Subcutaneous abdominal adipose tissue (tissue), 5 donors: ENCODE data around the gene ARNT2.

Source experiments
- H3K27ac ChIP-seq: one replicate; pipeline ENCODE4 v1.7.0; 2013; ENCODE audit warnings: low read depth, mild to moderate bottlenecking, inconsistent platforms, low read length, moderate library complexity
- H3K27me3 ChIP-seq, 5 donors: one replicate each; pipeline ENCODE4 v1.7.0; 2013; ENCODE audit warnings: low read length in 5 of 5, inconsistent platforms in 1 of 5; ENCODE audit not compliant: control insufficient read depth in 5 of 5, insufficient read depth in 4 of 5
- H3K36me3 ChIP-seq, 5 donors: one replicate each; pipeline ENCODE4 v1.7.0; 2013; ENCODE audit warnings: low read length in 5 of 5; ENCODE audit not compliant: control insufficient read depth in 5 of 5, insufficient read depth in 5 of 5
- H3K4me1 ChIP-seq, 5 donors: one replicate each; pipeline ENCODE4 v1.7.0; 2013; ENCODE audit warnings: low read length in 5 of 5, mild to moderate bottlenecking in 3 of 5, moderate library complexity in 1 of 5; ENCODE audit not compliant: control insufficient read depth in 5 of 5, insufficient read depth in 5 of 5
- H3K4me3 ChIP-seq, 5 donors: one replicate each; pipeline ENCODE4 v1.7.0; 2013; ENCODE audit warnings: low read length in 5 of 5, low read depth in 1 of 5
- H3K9ac ChIP-seq, 5 donors: one replicate each; pipeline ENCODE4 v1.7.0; 2013; ENCODE audit warnings: low read length in 5 of 5, mild to moderate bottlenecking in 4 of 5, moderate library complexity in 3 of 5
- H3K9me3 ChIP-seq, 5 donors: one replicate each; pipeline ENCODE4 v1.7.0; 2013; ENCODE audit warnings: low read length in 5 of 5; ENCODE audit not compliant: control insufficient read depth in 5 of 5
- donor health status: healthy.
- donor health status: healthy.
- donor health status: healthy.
- donor health status: healthy.
- donor health status: healthy.

ARNT2 gene

DNA sequence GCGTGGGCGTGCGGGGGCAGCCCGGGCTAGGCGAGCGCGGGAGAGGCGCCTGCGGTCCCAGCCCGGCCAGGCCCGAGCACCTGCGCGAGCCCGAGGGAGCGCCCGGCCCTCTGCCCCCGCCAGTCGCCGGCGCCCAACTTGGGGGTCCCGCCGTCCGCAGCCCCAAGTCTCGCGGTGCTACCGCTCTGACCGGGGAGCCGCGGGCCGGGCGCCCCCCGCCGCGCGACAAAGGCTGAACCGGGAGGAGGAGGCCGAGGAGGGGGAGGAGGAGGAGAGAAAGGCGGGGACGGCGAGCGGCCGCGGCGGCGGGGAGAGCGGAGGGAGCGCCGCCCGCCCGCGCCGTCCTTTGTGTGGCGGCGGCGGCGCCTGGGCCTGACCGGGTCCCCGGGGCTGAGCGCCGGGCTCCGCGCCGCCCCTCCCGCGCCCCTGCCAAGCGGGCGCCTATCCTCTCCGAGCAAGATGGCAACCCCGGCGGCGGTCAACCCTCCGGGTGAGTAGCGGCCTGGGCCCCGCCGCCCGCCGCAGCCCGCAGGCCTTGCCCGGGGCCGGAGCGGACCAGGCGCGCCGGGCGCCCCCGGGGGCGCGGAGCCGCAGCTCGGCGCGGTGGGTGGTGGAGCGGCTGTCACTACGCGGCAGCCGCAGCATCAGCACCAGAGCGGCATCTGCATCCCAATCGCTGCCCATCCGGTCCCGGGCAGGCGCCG lies at the start of gene ARNT2:
Gene ARNT2 (plus strand): TSS at position 326 of the 704 bp plus-strand sequence. CDS start 134 bp downstream, at position 460.
- Histone ChIP-seq H3K9me3 (no peaks in the 10 kb centered on the region), H3K27me3 (peaks cover 23 to 49% (median 36%) of the 10 kb centered on the region in 5 donors), H3K4me1 (peaks cover 0 to 13% (median 7%) of the 10 kb centered on the region in 5 donors), H3K9ac (no peak within 1 kb of the TSS), H3K4me3 (peak within 1 kb of the TSS in 4 of 5 donors; percentile 17 to 59 (median 41)), H3K36me3 (no peaks in the 10 kb centered on the region), H3K27ac (no peak within 1 kb of the TSS)

DNA sequence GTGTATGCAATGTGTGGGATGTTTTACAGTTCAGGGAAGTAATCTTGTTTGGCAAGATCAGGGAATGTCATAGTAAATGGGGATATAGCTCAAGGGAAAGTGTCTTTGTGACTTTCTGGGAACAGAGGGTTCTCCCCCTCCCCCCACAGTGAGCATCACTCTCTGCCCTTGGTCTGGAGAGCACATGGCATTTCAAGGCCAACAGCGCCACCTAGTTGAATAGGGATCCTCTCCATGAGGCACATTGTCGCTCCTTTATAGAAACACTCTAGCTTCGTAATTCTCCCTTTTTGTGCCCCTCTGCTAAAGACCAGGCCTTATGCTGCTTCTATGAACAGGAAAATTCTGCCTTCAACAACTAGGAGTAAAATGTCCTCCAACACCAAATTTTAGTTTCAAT lies 37.1 kb upstream of the ARNT2 start:
- Histone ChIP-seq H3K27ac (no peak overlapping the region), H3K4me3 (peak overlapping the region in 1 of 5 donors; percentile 5), H3K9ac (no peak overlapping the region), H3K4me1 (no peaks in the 10 kb centered on the region), H3K9me3 (peaks cover 13 to 44% (median 42%) of the 10 kb centered on the region in 5 donors), H3K36me3 (no peaks in the 10 kb centered on the region), H3K27me3 (peaks cover 0 to 4% (median 0%) of the 10 kb centered on the region in 5 donors)

DNA sequence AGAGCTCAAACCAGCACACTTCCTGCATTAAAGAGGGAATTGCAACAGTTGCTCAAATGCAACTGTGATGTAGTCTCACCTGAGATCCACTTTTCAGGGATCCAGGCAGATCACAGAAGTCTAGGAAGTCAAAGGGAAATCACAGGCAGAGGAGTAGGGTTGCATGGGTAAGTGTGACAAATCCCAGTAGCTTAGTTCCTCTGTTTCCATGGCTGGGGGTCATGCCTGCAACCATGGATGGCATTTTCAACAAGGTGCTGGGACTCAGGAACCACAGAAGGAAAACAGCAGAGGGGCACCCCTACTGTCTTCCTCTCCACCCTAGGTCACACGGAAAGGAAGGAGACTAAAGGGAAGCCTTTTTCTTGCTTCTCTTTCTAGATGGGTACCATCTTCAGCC lies 36.5 kb upstream of the ARNT2 start:
- Histone ChIP-seq H3K4me1 (no peaks in the 10 kb centered on the region), H3K27me3 (peaks cover 0 to 4% (median 0%) of the 10 kb centered on the region in 5 donors), H3K4me3 (peak overlapping the region in 2 of 5 donors; percentile 5 to 45), H3K9me3 (peaks cover 13 to 44% (median 42%) of the 10 kb centered on the region in 5 donors), H3K9ac (no peak overlapping the region), H3K36me3 (no peaks in the 10 kb centered on the region), H3K27ac (no peak overlapping the region)

DNA sequence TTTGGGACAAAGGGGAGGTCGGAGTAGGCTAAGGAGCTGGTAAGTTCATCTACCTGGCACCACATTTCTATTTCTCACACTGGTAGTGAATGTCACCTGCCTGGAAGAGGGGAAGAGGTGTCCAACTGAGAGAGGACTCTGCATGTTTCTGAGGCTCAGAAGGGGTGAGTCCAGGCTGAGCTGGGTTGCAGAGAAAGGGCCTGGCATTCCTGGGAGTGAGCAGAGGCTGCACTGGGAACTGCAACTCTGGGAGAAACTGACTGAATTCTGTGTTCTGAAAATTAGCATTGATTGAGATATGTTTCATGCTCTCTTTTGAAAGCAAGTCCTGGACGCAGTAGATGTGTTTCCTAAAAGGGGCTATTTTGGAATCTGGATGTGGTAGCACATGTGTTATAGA lies 32.3 kb upstream of the ARNT2 start:
- Histone ChIP-seq H3K9me3 (peaks cover 13 to 28% (median 26%) of the 10 kb centered on the region in 5 donors), H3K27me3 (peaks cover 0 to 4% (median under 1%) of the 10 kb centered on the region in 5 donors), H3K27ac (no peak overlapping the region), H3K4me1 (no peaks in the 10 kb centered on the region), H3K36me3 (no peaks in the 10 kb centered on the region), H3K9ac (no peak overlapping the region), H3K4me3 (no peak overlapping the region)

DNA sequence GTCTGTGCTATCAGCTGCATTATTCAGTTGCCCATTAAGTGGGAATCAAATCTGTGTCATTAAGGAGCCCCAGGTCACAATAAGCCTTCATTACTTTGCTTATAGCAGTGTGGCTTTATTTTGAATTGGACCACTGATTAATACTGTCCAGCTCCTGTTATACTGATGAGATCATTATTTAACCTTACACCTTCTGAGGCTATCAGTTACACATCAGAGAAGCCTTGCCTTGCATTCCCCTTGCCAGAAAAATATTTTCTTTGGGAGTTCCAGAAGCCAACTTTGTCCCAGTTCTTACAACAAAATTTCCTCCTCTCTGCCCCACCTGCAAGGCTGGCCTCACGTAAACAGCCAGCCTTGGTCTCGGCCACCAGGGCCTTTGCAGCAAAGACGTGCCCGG lies 29.7 kb upstream of the ARNT2 start:
- peaks cover under 1 to 4% (median 2%) of the 10 kb centered on the region in 5 donors for H3K9me3 ChIP-seq
- no peak overlapping the region for H3K4me3 ChIP-seq
- H3K27ac ChIP-seq, result no peak overlapping the region
- H3K9ac ChIP-seq, result no peak overlapping the region
- no peaks in the 10 kb centered on the region for H3K36me3 ChIP-seq
- no peaks in the 10 kb centered on the region for H3K4me1 ChIP-seq
- peaks cover 0 to 12% (median 5%) of the 10 kb centered on the region in 5 donors for H3K27me3 ChIP-seq

DNA sequence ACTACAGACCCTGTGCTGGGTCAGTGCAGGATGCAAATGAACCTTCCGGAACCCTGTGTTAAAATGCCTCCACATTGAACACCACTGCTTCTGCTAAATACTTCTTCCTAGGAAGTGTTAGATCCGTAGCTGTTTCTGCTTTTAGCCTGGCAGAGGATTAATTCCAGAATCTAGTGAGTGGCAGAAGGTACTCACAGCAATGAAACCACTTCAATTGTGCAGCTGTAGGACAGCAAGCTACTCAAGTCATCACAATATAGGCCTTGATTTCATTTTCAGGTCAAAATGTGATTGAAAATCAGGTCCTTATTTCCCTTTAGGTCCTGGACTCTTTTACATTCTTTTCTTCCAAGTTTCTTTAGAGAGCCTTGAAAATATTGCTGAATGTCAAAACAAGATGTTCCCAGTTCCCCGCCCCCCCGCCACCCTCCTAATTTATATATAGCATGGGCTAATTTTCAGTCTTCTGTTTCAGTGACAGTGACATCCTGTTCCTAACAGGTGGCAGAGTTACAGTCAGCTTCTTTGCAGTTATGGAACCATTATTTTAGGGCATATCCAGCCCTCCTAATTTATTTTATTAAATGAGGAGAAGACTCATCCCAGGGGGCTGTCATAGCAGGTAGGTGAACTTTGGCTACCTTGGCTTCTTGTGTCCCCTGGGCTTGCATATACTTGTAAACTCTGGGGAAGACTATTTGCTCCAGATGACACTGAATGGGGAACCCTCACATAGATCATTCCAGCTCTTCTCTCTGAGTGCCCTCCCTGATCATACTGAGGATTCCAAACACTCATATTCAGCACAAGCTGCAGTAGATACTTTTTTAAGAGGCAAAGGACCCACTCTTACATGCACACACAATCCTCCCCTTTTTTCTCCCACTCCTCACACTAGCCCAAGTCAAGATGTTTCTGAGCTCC lies 28.0 kb upstream of the ARNT2 start:
- peaks cover 0 to 15% (median 5%) of the 10 kb centered on the region in 5 donors for H3K27me3 ChIP-seq
- no peaks in the 10 kb centered on the region for H3K9me3 ChIP-seq
- no peaks in the 10 kb centered on the region for H3K36me3 ChIP-seq
- no peaks in the 10 kb centered on the region for H3K4me1 ChIP-seq
- H3K9ac ChIP-seq, result peak overlapping the region in 1 of 5 donors; percentile 4
- no peak overlapping the region for H3K4me3 ChIP-seq
- no peak overlapping the region for H3K27ac ChIP-seq

DNA sequence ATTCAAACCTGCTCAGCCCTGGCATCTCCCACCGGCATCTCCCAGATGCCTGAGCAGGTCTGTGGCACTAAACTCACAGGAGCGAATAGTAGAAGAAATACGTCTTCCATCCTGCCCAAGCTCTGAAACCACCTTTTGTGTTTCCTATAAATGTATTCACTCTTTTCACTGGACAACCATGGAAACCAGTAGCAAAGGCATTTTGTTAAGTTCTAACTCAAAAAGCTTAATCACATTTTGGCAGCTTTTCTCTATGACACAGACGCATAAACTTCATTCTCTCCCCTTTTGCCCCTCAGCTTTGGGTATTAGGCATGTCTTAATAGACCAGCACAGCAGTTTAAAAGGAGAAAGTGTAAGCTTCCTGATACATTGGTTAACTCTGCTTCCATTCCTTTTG lies 24.5 kb upstream of the ARNT2 start:
- Histone ChIP-seq H3K27me3 (peaks cover 0 to 14% (median 5%) of the 10 kb centered on the region in 5 donors), H3K4me1 (no peaks in the 10 kb centered on the region), H3K9me3 (no peaks in the 10 kb centered on the region), H3K27ac (no peak overlapping the region), H3K4me3 (no peak overlapping the region), H3K36me3 (no peaks in the 10 kb centered on the region), H3K9ac (no peak overlapping the region)

DNA sequence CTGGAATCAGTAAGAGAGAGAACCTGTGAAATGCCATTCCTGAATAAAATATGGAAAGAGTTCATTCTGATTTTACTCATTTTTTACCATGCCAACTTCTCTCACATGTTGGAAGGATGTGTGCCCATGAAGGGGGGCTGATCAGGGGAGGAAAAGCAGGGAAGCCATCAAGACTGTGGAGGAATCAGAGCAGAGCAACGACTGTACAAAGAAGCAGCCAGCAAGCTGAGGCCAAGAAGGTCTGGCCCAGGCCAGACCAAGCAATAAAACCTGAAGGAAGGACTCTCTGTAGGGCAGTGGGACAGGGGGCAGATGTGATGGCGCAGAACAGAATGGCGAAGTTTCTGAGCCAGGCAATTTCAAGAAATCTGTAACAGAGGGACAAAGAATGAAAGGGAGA lies 24.0 kb upstream of the ARNT2 start:
- H3K9me3 ChIP-seq, result no peaks in the 10 kb centered on the region
- H3K36me3 ChIP-seq, result no peaks in the 10 kb centered on the region
- H3K4me3 ChIP-seq, result no peak overlapping the region
- H3K27ac ChIP-seq, result no peak overlapping the region
- H3K4me1 ChIP-seq, result no peaks in the 10 kb centered on the region
- no peak overlapping the region for H3K9ac ChIP-seq
- peaks cover 0 to 14% (median 5%) of the 10 kb centered on the region in 5 donors for H3K27me3 ChIP-seq

DNA sequence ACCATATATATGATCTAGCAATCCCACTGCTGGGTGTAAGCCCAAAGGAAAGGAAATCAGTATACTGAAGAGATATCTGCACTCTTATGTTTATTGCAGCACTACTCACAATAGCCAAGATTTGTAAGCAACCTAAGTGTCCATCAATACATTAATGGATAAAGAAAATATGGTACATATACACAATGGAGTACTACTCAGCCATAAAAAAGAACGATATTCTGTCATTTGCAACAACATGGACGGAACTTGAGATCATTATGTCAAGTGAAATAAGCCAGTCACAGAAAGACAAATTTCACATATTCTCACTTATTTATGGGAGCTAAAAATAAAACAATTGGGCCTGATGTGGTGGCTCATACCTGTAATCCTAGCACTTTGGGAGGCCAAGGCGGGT lies 21.9 kb upstream of the ARNT2 start:
- no peaks in the 10 kb centered on the region for H3K36me3 ChIP-seq
- no peaks in the 10 kb centered on the region for H3K9me3 ChIP-seq

DNA sequence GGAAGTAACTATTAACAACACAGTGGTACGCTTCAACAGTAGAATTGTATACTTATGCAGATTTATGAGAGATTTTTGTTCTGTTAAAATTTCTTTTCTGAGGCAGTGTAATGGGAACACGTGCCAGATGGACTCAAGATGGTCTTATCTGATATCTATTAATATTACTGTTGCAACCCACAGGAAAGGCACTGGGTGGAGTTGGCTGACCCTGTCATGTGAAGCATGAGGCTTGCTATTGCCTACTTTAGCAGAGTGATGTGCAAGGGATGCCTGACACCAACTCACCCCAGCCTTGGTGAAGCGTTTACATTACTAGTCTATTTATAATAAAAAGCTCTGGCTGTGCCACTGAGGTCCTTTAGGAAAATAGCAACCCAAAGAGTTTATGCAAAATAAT lies 19.8 kb upstream of the ARNT2 start:
- H3K36me3 ChIP-seq, result no peaks in the 10 kb centered on the region
- H3K9ac ChIP-seq, result no peak overlapping the region
- H3K4me3 ChIP-seq, result no peak overlapping the region
- no peaks in the 10 kb centered on the region for H3K9me3 ChIP-seq
- H3K27me3 ChIP-seq, result peaks cover 0 to 7% (median 0%) of the 10 kb centered on the region in 5 donors
- H3K27ac ChIP-seq, result no peak overlapping the region
- H3K4me1 ChIP-seq, result no peaks in the 10 kb centered on the region

More for the DNA sequence above, 21.9 kb upstream of the ARNT2 start:
- H3K4me1 ChIP-seq, result no peaks in the 10 kb centered on the region
- no peak overlapping the region for H3K4me3 ChIP-seq
- peaks cover 0 to 14% (median 5%) of the 10 kb centered on the region in 5 donors for H3K27me3 ChIP-seq
- no peak overlapping the region for H3K9ac ChIP-seq
- H3K27ac ChIP-seq, result no peak overlapping the region
